Measurements from ENCODE around the gene NAT14.
A peak's percentile ranks its signal among the peaks of the same experiment; 100 is the strongest.

NAT14 gene

GRCh38 chr19:55453511-55454260 is 31.3 kb upstream of the NAT14 start:
- no peak for DNase-seq

GRCh38 chr19:55454787-55455243 is 30.2 kb upstream of the NAT14 start:
- no peak for DNase-seq

- DNase-seq = no peak
Measured at GRCh38 chr19:55455576-55456235, 29.3 kb upstream of the NAT14 start.

GRCh38 chr19:55456347-55456746 is 28.6 kb upstream of the NAT14 start:
- no peak for DNase-seq

- DNase-seq = no peak
Measured at GRCh38 chr19:55457683-55458457, 27.1 kb upstream of the NAT14 start.

- no peak for DNase-seq
Measured at GRCh38 chr19:55459551-55459949, 25.4 kb upstream of the NAT14 start.

GRCh38 chr19:55459950-55460657 is 24.9 kb upstream of the NAT14 start:
- no peak for DNase-seq

- no peak for DNase-seq
Measured at GRCh38 chr19:55460670-55461258, 24.2 kb upstream of the NAT14 start.

GRCh38 chr19:55461259-55461973 is 23.6 kb upstream of the NAT14 start, which contains the start of gene ISOC2:
TSS of gene ISOC2 (minus strand) at chr19:55461642. CDS start at chr19:55456486, 5,156 bp downstream.
- peak; percentile 99 for DNase-seq

GRCh38 chr19:55461974-55462626 is 22.9 kb upstream of the NAT14 start:
- DNase-seq = no peak

GRCh38 chr19:55462722-55463121 is 22.3 kb upstream of the NAT14 start:
- DNase-seq = no peak

GRCh38 chr19:55463583-55464031 is 21.4 kb upstream of the NAT14 start:
- no peak for DNase-seq

GRCh38 chr19:55464039-55464661 is 20.8 kb upstream of the NAT14 start:
- DNase-seq = no peak

- no peak for DNase-seq
Measured at GRCh38 chr19:55464662-55465054, 20.3 kb upstream of the NAT14 start, which contains the start of gene C19orf85. TSS of gene C19orf85 (minus strand) at chr19:55464751. CDS start at chr19:55464554, 197 bp downstream.

GRCh38 chr19:55465460-55466240 is 19.3 kb upstream of the NAT14 start:
- no peak for DNase-seq

GRCh38 chr19:55466241-55466614 is 18.8 kb upstream of the NAT14 start:
- no peak for DNase-seq

GRCh38 chr19:55467236-55468053 is 17.5 kb upstream of the NAT14 start:
- no peak for DNase-seq

GRCh38 chr19:55468054-55468393 is 17.0 kb upstream of the NAT14 start:
- no peak for DNase-seq

- DNase-seq = no peak
Measured at GRCh38 chr19:55471266-55471665, 13.7 kb upstream of the NAT14 start.

Data from GOT3 (cell line).